SK-N-SH treated with all-trans-retinoic acid at 6 μM for 48 hours (cell line): ENCODE data around the gene ACAA1.

ENCODE experiments used
- ATAC-seq: fragments of 200-7000 bp; cut with Tn5 transposase; 3 replicates; pipeline ENCODE4 v1.9.1; 2020; ENCODE audit warnings: mild to moderate bottlenecking, moderate library complexity
- ARNTL ChIP-seq: fragments of 450-650 bp; formaldehyde crosslinking; IDR thresholded peaks from 2 replicates; pipeline ENCODE4 v1.5.0; 2020; ENCODE audit warnings: low read depth, mild to moderate bottlenecking, moderate library complexity, borderline replicate concordance
- BACH2 ChIP-seq: fragments of 250-450 bp; sonication (Bioruptor Pico); IDR thresholded peaks from 2 replicates; pipeline ENCODE4 v1.9.0; 2021; ENCODE audit warnings: mild to moderate bottlenecking, borderline replicate concordance
- CSDC2 ChIP-seq: fragments of 250-450 bp; sonication (Bioruptor Pico); IDR thresholded peaks from 2 replicates; pipeline ENCODE4 v1.5.0; 2020; ENCODE audit warnings: mild to moderate bottlenecking, moderate library complexity
- GLIS3 ChIP-seq: fragments of 250-450 bp; sonication (Bioruptor Pico); IDR thresholded peaks from 2 replicates; pipeline ENCODE4 v1.5.0; 2020; ENCODE audit warnings: mild to moderate bottlenecking, moderate library complexity
- ISL1 ChIP-seq: fragments of 250-450 bp; sonication (Bioruptor Pico); IDR thresholded peaks from 2 replicates; pipeline ENCODE4 v2.1.2; 2022; ENCODE audit warnings: mild to moderate bottlenecking, moderate library complexity
- OSR1 ChIP-seq: fragments of 250-450 bp; sonication (Bioruptor Pico); IDR thresholded peaks from 2 replicates; pipeline ENCODE4 v1.8.0; 2022; ENCODE audit warnings: moderate library complexity, mild to moderate bottlenecking, inconsistent platforms
- PPARA ChIP-seq: fragments of 250-450 bp; sonication (Bioruptor Pico); IDR thresholded peaks from 2 replicates; pipeline ENCODE4 v1.5.0; 2020; ENCODE audit warnings: mild to moderate bottlenecking, borderline replicate concordance
- RARB ChIP-seq: fragments of 250-450 bp; sonication (Bioruptor Pico); IDR thresholded peaks from 2 replicates; pipeline ENCODE4 v1.8.0; 2021; ENCODE audit warnings: mild to moderate bottlenecking, moderate library complexity
- SNAI2 ChIP-seq: fragments of 250-450 bp; sonication (Bioruptor Pico); IDR thresholded peaks from 2 replicates; pipeline ENCODE4 v1.5.0; 2020; ENCODE audit warnings: mild to moderate bottlenecking, moderate library complexity
- TCF4 ChIP-seq: fragments of 250-450 bp; sonication (Bioruptor Pico); IDR thresholded peaks from 2 replicates; pipeline ENCODE4 v1.8.0; 2021; ENCODE audit warnings: mild to moderate bottlenecking, moderate library complexity, borderline replicate concordance
- TOX ChIP-seq: fragments of 250-450 bp; sonication (Bioruptor Pico); IDR thresholded peaks from 2 replicates; pipeline ENCODE4 v1.8.0; 2021; ENCODE audit warnings: mild to moderate bottlenecking, moderate library complexity, borderline replicate concordance
- ZC3H10 ChIP-seq: fragments of 250-450 bp; sonication (Bioruptor Pico); IDR thresholded peaks from 2 replicates; pipeline ENCODE4 v1.5.1; 2021; ENCODE audit warnings: mild to moderate bottlenecking, moderate library complexity
- ZFP3 ChIP-seq: fragments of 250-450 bp; sonication (Bioruptor Pico); IDR thresholded peaks from 2 replicates; pipeline ENCODE4 v1.5.0; 2020; ENCODE audit warnings: mild to moderate bottlenecking, moderate library complexity
- ZFP30 ChIP-seq: fragments of 450-650 bp; formaldehyde crosslinking; IDR thresholded peaks from 2 replicates; pipeline ENCODE4 v1.5.0; 2022; ENCODE audit warnings: mild to moderate bottlenecking, moderate library complexity
- ZNF565 ChIP-seq: fragments of 450-650 bp; formaldehyde crosslinking; conservative IDR thresholded peaks from 2 replicates; pipeline ENCODE4 v1.5.0; 2020; ENCODE audit warnings: low read depth, mild to moderate bottlenecking, moderate library complexity
- ZNF70 ChIP-seq: fragments of 450-650 bp; formaldehyde crosslinking; IDR thresholded peaks from 2 replicates; pipeline ENCODE4 v1.5.0; 2020; ENCODE audit warnings: mild to moderate bottlenecking, moderate library complexity
- ZNF8 ChIP-seq: fragments of 450-650 bp; formaldehyde crosslinking; IDR thresholded peaks from 2 replicates; pipeline ENCODE4 v1.5.0; 2020; ENCODE audit warnings: mild to moderate bottlenecking, moderate library complexity
- TF ChIP-seq, protein P1 (sequence below): fragments of 250-450 bp; sonication (Bioruptor Pico); IDR thresholded peaks from 2 replicates; pipeline ENCODE4 v1.5.0; 2020; ENCODE audit warnings: mild to moderate bottlenecking, moderate library complexity
- TF ChIP-seq, protein P2 (sequence below): fragments of 250-450 bp; sonication (Bioruptor Pico); IDR thresholded peaks from 2 replicates; pipeline ENCODE4 v1.8.0; 2020; ENCODE audit warnings: mild to moderate bottlenecking, moderate library complexity, borderline replicate concordance
- TF ChIP-seq, protein P3 (sequence below): fragments of 250-450 bp; sonication (Bioruptor Pico); IDR thresholded peaks from 2 replicates; pipeline ENCODE4 v1.5.1; 2020; ENCODE audit warnings: low read depth, mild to moderate bottlenecking, moderate library complexity
- TF ChIP-seq, protein P4 (sequence below): fragments of 250-450 bp; sonication (Bioruptor Pico); IDR thresholded peaks from 2 replicates; pipeline ENCODE4 v1.5.1; 2021; ENCODE audit warnings: mild to moderate bottlenecking, moderate library complexity

The ACAA1 gene

DNA sequence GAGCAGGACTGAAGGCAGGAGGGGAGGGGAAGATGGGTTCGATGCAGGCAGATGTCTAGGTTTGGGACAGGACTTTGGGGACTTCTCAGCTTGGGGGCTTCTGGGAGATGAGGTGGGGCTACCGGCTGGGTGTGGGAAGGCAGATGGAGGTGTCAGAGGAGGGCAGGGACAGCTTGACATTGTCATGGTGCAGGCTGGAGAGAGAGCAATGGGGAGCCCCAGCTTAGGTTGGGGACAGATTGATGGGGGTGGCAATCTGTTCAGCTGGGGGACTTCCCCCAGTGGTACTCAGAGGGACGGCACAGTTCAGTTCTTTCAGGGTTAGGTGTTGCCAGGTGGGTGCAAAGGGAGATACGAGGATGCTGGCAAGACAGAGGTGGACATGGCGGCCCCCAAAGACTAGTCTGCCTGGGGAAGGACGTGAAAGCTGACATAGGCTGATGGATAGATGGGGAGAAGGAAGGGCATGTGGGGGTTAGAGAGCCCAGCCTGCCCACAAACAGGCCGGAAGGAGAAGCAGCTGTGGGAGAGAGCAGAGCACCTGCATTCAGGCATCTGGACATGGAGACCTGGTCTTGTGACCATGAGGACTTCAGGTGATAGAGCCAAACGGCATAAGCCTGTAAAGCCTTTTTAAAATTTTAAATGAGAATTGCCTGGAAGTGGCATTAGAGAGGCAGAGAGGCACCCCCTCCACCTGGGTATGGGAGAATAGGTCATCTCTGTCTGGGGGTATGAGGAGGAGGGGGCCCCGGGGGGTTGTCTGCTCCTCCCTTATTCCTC, 21.1 kb downstream of the ACAA1 start:
- no peak for ATAC-seq
- TF ChIP-seq ZNF565 (CRISPR knock-in tag) (no peak), ISL1 (CRISPR knock-in tag) (no peak), ARNTL (CRISPR knock-in tag) (no peak), BACH2 (no peak), ZNF70 (CRISPR knock-in tag) (no peak), GLIS3 (CRISPR knock-in tag) (no peak), ZC3H10 (no peak), OSR1 (CRISPR knock-in tag) (no peak)
- TF ChIP-seq, protein P1, sequence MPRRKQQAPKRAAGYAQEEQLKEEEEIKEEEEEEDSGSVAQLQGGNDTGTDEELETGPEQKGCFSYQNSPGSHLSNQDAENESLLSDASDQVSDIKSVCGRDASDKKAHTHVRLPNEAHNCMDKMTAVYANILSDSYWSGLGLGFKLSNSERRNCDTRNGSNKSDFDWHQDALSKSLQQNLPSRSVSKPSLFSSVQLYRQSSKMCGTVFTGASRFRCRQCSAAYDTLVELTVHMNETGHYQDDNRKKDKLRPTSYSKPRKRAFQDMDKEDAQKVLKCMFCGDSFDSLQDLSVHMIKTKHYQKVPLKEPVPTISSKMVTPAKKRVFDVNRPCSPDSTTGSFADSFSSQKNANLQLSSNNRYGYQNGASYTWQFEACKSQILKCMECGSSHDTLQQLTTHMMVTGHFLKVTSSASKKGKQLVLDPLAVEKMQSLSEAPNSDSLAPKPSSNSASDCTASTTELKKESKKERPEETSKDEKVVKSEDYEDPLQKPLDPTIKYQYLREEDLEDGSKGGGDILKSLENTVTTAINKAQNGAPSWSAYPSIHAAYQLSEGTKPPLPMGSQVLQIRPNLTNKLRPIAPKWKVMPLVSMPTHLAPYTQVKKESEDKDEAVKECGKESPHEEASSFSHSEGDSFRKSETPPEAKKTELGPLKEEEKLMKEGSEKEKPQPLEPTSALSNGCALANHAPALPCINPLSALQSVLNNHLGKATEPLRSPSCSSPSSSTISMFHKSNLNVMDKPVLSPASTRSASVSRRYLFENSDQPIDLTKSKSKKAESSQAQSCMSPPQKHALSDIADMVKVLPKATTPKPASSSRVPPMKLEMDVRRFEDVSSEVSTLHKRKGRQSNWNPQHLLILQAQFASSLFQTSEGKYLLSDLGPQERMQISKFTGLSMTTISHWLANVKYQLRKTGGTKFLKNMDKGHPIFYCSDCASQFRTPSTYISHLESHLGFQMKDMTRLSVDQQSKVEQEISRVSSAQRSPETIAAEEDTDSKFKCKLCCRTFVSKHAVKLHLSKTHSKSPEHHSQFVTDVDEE (CRISPR knock-in tag), result no peak

DNA sequence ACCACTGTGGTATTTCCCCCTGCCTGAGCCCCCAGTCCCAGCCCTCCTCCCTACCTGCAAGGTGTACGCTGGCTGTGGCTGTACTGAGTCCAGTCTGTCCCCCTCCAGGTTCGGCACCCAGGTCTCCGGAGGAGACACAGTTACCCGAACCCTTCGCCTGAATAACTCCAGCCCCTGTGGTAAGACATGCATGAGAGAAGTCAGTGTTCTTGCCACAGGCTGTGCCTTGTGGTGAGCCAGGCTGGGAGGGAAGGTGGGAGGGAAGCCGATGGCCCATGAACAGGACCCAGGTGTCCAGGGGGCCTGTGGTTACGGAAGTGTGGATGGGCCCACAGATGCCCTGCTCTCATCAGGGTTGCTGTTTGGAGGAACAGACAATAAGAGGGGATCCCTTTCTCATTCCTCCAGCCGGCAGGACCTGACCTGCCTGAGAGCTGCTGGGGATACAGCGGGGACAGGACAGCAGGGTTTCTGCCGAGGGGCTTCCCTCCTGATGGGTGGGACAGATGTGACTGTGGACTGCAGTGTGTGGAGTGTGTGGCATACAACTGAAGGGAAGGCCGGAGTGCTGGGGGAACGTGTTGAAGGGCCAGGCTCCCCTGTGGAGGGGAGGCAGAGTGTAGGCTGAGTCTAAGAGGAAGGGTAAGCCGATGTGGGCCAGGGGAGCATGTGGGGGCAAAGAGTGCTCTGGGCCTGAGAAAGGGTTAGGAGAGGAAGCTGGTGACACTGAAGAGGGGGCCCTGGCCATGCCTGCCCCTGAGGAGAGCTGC, 21.9 kb downstream of the ACAA1 start:
- TF ChIP-seq OSR1 (CRISPR knock-in tag) (no peak), RARB (CRISPR knock-in tag) (no peak), BACH2 (no peak), ZFP3 (CRISPR knock-in tag) (no peak), SNAI2 (CRISPR knock-in tag) (no peak), PPARA (CRISPR knock-in tag) (no peak), ISL1 (CRISPR knock-in tag) (no peak), ZNF565 (CRISPR knock-in tag) (no peak), ZNF8 (CRISPR knock-in tag) (no peak), CSDC2 (CRISPR knock-in tag) (no peak), ARNTL (CRISPR knock-in tag) (no peak), ZNF70 (CRISPR knock-in tag) (no peak), TOX (CRISPR knock-in tag) (no peak), TCF4 (CRISPR knock-in tag) (no peak), ZFP30 (no peak), ZC3H10 (no peak)
- TF ChIP-seq, protein P1 (CRISPR knock-in tag), result no peak
- TF ChIP-seq, protein P2, sequence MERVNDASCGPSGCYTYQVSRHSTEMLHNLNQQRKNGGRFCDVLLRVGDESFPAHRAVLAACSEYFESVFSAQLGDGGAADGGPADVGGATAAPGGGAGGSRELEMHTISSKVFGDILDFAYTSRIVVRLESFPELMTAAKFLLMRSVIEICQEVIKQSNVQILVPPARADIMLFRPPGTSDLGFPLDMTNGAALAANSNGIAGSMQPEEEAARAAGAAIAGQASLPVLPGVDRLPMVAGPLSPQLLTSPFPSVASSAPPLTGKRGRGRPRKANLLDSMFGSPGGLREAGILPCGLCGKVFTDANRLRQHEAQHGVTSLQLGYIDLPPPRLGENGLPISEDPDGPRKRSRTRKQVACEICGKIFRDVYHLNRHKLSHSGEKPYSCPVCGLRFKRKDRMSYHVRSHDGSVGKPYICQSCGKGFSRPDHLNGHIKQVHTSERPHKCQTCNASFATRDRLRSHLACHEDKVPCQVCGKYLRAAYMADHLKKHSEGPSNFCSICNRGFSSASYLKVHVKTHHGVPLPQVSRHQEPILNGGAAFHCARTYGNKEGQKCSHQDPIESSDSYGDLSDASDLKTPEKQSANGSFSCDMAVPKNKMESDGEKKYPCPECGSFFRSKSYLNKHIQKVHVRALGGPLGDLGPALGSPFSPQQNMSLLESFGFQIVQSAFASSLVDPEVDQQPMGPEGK (CRISPR knock-in tag), result no peak
- TF ChIP-seq, protein P3, sequence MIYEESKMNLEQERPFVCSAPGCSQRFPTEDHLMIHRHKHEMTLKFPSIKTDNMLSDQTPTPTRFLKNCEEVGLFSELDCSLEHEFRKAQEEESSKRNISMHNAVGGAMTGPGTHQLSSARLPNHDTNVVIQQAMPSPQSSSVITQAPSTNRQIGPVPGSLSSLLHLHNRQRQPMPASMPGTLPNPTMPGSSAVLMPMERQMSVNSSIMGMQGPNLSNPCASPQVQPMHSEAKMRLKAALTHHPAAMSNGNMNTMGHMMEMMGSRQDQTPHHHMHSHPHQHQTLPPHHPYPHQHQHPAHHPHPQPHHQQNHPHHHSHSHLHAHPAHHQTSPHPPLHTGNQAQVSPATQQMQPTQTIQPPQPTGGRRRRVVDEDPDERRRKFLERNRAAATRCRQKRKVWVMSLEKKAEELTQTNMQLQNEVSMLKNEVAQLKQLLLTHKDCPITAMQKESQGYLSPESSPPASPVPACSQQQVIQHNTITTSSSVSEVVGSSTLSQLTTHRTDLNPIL, result no peak
- TF ChIP-seq, protein P4, sequence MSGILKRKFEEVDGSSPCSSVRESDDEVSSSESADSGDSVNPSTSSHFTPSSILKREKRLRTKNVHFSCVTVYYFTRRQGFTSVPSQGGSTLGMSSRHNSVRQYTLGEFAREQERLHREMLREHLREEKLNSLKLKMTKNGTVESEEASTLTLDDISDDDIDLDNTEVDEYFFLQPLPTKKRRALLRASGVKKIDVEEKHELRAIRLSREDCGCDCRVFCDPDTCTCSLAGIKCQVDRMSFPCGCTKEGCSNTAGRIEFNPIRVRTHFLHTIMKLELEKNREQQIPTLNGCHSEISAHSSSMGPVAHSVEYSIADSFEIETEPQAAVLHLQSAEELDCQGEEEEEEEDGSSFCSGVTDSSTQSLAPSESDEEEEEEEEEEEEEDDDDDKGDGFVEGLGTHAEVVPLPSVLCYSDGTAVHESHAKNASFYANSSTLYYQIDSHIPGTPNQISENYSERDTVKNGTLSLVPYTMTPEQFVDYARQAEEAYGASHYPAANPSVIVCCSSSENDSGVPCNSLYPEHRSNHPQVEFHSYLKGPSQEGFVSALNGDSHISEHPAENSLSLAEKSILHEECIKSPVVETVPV (CRISPR knock-in tag), result no peak
- ATAC-seq, result no peak
